NCI-H345 treated with DMSO at 0.1 percent for 48 hours (cell line): Measurements from ENCODE around the gene NBAS.
"Not testable (repeated sequence)": the region's sequence is repeated elsewhere in the genome, so short reads cannot be mapped to it uniquely, and the experiment has no call there.

Experiments used
- DNase-seq: peaks from one replicate; lab custom pipeline; 2025; ENCODE audit not compliant: unreplicated experiment; lab: John Stamatoyannopoulos, UW

NBAS gene

DNA sequence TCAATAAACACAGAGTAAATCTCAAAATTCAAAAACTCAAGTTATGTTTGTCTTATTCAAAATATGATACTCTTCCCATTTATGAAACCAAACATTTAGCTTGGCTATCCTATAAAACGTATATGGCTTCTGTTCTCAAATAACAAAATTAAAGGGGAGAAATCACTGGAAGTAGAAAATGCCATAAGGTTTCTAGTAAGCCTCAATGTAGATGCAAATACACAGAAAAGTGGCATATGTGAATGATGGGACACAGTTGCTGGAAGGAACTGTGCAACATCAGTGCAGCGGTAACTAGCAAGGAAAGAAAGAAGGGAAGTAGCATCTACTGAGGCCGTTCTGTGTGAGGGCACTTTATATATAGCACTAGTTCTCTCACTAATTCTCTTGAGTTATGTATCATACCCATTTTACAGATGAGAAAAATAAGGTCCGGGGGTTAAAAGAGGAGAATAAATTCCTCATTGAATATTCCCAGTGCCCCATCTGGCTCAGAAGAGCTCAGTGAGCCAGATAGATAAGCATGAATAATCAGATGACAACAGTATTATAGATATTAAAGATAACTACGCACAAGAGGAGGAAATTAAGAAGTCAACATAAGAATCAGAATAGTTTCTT, 27.2 kb downstream of the NBAS start:
- DNase-seq = no peak

DNA sequence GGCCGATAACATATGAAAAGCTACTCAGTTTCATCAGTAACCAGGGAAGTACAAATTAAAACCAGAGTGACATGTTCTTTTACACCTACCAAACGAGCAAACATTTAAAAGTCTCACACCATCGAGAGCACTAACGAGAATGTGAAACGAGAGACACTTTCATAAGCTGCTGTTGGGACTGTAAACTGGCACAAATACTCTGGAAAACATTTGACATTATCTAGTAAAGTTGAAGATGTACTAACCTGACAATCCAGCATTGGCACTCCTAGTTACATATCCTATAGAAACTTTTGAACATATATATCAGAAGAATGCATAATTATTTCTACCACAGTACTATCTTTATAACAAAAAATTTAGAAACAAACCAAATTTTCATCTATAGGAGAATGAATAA, 28.1 kb downstream of the NBAS start:
- DNase-seq = no peak

DNA sequence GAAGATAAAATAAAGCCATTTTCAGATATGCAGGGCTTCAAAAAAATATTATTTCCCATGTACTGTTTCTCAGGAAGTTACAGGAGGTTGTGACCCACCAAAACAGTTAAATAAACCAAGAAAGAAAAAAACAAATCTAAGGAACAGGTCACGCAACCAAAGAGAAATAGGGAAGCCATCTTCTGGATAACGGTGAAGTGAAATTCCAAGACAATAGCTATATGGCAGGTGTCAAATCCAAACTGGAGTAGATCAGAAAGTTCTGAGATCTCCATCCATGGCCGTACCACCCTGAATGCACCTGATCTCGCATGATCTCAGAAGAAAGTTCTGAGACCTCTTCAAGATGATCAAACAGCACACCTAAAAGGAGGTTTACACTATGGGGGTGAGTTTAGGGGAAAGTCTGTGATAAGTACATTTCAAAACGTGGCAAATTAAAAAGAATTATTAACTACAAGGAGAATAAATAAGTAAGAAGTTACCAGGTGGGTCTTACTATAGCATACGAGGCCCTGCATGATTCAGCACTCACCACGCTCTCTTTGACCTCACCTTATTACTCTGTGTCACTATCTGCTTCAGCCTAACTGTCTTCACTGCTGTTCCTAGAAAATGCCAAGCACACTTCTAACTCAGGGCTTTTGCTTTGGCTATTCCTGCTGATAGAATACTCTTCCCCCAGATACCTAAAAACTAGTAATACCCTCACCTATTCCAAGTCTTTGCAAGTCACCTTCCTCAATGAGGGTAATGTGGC, 29.9 kb downstream of the NBAS start:
- no peak for DNase-seq

DNA sequence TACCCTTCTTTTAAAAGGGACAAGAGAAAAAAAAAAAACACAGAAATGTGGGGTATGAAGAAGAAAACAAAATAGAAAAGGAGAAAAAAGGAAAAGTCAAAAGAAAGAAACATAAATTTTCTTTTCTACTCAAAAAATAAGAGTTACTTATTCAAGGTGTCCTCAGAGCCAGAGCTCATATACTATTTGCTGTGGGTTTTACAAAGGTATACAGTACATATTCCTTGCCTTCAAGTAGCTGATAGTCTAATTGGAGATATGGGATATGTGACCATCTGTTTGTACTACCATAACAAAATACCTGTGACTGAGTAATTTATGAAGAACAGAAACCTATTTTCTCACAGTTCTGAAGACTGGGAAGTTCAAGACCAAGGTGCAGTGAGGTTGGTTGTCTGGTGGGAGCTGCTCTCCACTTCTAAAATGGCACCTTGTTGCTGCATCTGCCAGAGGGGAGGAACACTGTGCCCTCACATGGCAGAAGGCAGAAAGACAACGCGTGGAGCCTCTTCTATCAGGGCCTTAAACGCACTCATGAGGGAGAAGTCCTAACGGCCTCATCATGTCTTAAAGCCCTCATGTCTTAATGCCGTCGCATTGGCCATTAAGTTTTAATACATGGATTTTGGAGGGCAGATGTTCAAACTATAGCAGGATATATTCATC, 33.9 kb downstream of the NBAS start:
- no peak for DNase-seq

DNA sequence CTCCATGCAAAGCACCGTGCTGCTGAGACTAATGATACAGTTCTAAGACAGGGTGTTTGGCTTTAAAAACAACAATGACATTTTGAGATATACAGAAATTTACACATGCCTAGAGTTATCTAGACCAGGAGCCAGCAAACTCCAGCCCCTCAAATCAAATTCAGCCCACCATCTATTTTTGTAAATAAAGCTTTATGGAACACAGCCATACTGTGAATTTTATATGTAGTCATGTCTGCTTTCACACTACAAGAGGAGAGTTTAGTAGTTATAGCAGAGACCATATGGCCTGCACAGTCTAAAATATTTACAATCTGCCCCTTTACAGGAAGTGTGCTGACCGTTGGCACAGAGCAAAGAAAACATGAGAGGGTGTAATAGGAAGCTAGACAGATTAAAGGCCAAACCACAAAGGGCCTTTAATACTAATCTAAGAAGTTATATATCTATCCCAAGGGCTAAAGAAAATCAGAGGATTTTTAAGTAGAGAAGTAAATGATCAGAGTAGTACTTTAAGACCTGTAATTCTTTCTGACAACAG, 39.4 kb downstream of the NBAS start:
- no peak for DNase-seq

DNA sequence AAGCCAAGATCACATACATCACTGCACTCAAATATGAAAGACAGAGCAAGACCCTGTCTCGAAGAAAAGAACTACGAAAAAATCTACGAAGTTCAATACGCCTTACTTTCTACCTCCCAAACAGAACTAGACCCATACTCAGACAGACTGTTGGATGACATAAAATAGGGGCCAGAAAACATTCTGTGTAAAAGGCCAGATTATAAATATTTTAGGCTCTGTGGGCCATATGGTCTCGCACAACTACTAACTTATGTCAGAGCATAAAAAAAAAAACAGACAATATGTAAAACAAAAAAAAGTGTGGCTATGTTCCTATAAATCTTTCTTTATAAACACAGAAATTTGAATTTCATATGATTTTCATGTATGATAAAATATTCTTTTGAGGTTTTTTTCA, 40.8 kb downstream of the NBAS start:
- no peak for DNase-seq

DNA sequence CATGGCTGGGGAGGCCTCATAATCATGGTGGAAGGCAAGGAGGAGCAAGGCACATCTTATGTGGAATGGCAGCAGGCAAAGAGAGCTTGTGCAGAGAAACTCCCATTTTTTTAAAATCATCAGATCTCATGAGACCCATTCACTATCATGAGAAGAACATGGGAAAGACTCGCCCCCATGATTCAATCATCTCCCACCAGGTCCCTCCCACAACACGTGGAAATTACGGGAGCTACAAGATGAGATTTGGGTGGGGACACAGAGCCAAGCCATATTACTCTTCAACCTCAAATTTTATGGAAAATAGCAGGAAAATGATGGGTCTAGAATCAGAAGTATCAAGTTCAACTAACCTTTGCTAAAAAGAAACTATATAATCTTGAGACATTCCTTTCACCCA, 42.4 kb downstream of the NBAS start:
- DNase-seq = not testable (repeated sequence)

DNA sequence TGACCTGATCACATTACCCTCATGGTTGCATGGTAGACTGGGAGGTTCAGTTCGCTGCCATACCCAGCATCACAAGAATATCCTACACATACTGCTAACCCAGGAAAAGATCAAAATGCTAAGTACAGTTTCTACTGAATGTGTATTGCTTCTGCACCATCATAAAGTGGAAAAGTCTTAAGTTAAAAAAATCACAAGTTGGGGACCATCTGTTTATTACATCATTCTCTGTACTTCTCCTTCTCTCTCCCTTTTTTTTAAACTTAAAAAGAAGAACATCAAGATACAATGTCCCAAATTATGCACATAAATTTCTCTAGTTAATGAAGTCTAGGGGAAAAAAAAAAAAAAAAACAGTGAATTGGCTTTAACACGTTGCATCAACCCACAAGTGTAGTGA, 43.3 kb downstream of the NBAS start:
- DNase-seq = no peak

DNA sequence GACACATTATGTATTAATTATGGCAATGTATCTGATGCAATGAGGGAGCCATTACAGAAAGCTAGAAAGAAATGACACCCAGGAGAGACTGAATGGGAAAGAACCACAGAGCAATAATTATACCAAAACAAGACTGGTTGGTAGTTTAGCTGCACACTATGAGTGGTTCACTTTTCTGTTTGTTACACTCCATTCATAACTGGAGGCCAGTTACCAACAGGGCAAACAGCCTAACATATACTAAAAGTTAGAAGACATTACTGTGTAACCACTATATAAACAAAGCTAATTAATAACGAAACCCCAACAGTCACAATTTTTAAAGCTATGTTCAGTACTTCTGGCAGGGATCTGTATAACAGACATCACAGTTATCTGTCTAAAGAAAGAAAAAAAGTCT, 49.4 kb downstream of the NBAS start:
- DNase-seq = no peak

DNA sequence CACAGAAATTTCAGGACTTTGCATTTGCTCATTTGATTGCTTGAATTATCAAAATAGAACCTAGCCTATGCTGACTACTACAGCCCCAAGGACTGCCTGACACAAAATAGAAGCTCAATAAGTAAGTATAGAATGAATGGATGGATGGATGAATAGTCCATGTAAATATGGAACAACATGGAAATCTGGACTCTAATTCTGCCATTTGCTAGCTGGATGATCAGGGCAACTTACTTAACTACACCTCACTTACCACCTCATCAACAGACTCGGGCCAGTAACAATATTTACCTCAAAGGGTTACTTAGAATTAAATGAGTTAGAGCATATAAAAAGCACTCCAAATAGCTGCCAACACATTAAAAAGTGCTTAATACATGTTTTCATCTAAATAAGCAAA, 50.6 kb downstream of the NBAS start:
- DNase-seq = no peak

DNA sequence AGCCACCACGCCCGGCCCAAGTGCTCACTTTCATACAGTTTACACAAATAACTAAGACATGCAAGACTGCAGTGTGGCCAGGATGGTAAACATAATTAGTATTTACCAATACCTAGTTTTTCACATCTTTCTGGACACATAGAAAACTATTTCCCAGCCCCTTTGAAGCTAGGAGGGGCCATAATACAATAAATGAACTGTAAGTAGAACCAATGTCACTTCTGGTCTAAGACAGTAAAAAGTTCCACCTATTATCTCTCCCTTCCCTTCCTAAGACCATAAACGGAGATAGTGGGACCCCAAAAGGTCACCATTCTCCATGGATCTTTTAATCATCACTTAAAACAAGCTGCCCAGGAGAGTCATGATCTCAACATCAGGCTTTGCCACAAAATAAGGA, 51.0 kb downstream of the NBAS start:
- no peak for DNase-seq

DNA sequence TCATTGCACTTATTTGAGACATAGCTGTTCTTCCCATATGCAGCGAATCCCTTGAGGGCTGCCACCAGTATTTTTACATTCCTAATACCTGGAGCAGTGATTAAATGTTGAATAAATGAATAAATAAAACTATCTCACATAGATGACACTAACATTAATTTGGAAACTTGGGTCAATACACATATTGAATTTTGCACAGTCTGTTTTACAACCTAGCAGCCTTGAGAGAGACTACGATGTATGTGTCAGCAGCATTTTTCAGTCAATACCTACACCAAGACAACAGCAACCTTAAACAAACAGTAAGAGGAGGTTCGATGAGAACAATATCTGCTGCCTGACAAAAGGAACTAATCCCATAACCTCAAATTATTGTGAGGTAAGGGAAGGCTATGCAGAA, 53.4 kb downstream of the NBAS start:
- DNase-seq = no peak

DNA sequence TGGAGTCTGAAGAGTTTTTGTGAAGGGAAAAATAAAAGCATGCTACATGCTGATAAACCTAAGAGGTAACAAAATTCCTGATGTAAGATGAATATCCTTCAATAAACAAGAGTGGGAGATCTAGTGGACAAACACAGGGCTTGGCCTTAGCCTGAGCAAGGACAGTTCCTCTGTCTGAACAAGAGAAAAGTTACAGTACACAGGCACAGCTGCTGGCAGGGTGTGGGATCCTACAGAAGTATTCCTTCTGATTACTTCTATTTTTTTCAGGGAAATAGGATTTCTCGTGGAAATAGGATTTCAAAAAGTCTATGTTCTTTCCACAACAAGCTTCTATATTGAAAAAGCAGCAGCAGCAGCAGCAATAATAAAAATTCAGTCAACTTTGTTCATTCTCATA, 54.1 kb downstream of the NBAS start:
- no peak for DNase-seq

DNA sequence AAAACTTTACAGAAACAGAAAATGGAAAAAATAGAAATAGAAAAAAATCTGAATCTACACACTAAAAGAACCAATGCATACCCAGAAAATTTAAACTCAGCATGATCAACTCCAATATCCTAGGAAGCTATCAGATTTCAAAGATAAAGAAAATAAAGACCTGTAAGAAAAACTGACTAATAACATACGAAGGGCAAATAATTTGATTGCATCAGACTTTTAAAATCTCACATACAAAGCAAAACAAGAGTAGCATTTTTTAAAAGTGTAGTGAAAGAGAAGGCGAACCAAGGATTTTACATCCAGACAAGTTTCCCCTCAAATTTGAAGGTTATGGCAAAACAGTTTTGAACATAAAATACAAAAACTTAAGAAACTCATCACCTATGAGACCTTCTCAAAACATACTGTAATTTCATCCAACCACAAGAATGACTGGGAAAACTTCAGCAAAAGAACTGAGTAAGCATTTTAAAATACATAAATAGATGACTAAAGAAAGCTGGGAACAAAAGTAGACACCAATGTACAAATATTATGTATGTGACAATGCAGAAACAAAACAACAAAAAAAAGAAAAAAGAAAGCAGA, 54.8 kb downstream of the NBAS start:
- DNase-seq = no peak

DNA sequence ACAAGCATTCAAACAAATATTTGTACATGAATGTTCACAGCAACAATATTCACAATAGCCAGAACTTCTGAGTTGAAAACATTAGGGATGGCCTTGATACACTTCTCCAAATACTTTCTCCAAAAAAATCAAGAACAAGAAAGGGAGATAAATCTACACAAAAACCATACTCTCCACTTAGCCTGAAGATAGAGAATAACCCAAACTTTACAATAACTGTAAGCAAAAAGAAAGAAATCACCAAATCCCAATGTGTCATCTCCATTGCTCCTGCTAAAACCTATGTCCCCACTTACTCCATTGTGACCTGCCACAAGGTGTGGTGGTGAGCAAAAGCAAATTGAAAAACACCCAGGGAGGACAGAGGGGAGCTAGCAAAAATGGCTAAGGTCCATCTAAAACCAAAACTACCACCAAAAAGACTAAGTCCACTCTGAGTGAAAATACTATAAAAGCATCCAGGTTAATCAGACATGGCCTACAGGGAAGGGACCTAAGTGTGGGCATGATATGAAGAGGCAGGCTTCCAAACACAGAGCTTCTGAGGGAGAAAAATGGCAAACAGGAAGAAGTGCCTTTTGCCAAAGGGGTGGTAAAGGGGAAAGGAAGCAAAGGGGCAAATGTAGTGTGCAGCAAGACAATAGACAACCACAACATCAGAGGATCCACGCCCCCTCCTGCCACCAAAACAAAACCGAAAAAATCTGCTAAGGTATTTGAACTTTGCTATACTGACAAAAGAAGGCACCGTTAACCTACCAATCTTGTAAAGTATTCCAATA, 56.1 kb downstream of the NBAS start:
- DNase-seq = no peak

DNA sequence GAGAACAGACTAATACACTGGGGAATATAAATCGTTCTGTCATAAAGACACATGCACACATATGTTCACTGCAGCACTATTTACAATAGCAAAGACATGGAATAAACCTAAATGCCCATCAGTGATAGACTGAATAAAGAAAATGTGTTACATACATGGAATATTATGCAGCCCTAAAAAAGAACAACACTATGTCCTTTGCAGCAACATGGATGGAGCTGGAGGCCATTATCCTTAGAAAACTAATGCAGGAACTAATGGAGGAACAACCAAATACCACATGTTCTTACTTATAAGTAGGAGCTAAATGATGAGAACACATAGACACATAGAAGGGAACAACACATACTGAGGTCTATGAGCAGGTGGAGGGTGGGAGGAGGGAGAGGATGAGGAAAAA, 61.9 kb downstream of the NBAS start:
- not testable (repeated sequence) for DNase-seq

DNA sequence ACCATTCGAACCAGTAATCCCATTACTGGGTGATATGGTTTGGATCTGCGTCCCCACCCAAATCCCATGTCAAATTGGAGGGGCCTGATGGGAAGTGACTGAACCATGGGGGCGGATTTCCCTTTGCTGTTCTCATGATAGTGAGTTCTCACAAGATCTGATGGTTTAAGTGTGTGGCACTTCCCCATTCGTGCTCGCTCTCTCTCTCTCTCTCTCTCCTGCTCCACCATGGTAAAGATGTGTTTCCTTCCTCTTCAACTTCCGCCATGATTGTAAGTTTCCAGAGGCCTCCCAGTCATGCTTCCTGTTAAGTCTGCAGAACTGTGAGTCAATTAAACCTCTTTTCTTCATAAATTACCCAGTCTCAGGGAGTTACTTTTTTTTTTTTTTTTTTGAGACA, 62.6 kb downstream of the NBAS start:
- DNase-seq = no peak

DNA sequence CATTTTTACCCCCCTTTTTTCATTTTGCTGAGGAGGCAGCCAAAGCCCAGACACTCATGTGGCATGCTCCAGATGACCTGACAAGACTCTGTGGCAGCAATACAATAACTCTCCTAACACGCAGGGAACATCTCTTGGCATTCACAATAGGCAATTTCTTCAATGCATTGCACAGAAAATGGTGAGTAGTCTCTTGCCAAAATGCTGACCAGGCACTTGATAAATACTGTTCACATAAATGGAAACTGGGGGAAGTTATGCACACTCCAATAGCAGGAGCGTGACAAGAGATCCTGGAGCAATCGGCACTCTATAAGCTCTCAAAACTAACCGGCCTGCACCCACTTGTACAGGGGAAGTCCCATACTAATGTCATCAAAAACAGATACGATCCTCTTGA, 66.3 kb downstream of the NBAS start:
- DNase-seq = peak; percentile 40

DNA sequence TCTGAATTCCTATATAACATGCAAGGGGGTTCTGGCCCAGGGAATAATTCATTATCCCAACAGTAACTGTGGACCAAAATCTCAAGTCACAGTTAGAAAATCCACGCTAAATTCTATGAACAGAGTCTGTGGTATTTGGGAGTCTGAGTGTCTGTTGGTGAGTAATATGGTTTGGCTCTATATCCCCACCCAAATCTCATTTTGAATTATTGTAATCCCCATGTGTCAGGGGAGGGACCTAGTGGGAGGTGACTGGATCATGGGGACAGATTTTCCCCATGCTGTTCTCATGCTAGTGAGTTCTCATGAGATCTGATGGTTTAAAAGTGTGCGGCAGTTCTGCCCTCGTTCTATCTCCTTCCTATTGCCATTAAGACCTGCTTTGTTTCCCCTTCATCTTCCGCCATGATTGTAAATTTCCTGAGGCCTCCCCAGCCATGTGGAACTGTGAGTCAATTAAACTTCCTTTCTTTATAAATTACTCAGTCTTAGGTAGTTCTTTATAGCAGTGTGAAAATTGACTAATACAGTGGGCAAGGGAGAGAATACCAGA, 68.3 kb downstream of the NBAS start:
- DNase-seq = no peak

DNA sequence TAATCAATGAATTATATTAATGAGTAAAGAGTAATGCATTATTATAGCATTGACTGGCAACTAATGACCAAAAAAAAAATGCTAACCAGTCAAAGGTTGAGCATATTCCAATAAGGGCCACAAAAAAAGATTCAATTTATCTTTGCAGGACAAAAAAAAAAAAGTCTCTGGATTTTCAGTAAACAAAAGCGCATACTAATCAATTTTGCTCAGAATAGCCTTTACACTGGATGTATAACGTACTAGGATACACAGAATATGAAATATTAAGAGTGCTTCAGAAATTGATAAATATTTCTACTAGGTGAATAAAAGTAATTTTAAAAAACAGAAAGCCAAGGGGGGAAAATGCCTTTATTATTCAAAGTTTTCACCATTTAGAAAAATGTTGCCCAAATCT, 74.4 kb downstream of the NBAS start:
- no peak for DNase-seq

DNA sequence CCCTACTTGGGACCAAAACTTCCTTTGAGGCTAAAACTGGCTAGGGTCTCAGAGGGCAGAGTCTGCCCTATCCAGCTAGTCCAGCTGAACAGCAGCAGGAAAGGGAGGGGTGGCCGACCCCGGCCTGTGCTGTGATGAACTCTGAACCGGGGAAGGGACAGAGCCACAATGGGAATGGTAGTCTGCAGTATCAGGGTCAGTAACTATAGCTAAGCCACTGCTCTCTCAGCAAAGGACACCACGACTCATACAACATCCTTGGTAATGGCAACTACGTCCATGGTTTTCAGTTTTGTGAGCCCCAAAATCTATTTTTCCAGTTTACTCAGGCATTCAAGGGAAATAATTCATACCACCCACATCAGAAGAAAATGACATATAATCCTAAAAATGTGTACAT, 75.2 kb downstream of the NBAS start:
- DNase-seq = no peak
